HG03159 (cell line): Measurements from ENCODE around the gene INMT.
"Not testable (repeated sequence)": the region's sequence is repeated elsewhere in the genome, so short reads cannot be mapped to it uniquely, and the experiment has no call there.

Experiments used
- ATAC-seq: cut with Tn5 transposase; IDR thresholded peaks from one replicate; pipeline ENCODE4 v1.9.1; 2021; ENCODE audit warnings: mild to moderate bottlenecking, moderate library complexity; ENCODE audit not compliant: unreplicated experiment

INMT gene

DNA sequence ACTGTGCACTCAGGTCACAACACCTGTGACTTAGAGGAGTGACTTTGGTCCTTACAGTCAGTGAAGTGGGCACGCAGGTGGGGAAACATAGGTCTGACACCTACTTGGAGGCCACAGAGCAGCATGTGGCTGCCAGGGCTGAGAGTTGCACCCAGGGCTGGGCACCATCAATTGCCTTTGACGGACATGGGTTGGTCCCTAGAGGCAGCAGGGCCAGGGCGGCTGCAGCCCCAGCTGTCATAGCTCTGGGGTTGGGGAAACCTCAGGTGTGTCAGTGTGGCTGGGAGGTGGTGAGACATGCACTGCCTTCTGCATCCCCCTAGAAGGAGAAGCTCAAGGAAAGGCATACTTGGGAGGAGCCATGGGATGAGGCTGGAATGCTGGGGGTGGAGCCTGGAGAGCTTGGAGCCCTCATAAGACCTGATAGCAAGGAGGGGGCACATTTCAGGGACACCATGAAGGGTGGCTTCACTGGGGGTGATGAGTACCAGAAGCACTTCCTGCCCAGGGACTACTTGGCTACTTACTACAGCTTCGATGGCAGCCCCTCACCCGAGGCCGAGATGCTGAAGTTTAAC lies at the start of gene INMT:
Gene INMT (plus strand): TSS at position 440 of the 578 bp plus-strand sequence. CDS start 16 bp downstream, at position 456.
- no peak for ATAC-seq

DNA sequence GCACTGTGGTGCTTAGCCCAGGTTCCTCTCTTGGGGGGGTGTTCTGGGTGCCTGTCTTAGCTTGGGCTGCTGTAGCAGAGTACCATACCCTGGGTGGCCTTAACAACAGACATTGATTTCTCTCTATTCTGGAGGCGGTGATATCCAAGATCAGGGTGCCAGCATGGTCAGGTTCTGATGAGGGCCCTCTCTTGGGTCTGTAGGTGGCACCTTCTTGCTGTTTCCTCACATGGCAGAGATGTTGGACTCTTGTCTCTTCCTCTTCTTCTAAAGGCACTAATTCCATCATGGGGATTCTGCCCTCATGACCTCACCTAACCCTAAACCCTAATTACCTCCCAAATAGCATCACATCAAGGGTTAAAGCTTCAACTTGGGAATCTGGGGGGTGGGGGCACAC lies 49.7 kb upstream of the INMT start:
- ATAC-seq, result no peak

DNA sequence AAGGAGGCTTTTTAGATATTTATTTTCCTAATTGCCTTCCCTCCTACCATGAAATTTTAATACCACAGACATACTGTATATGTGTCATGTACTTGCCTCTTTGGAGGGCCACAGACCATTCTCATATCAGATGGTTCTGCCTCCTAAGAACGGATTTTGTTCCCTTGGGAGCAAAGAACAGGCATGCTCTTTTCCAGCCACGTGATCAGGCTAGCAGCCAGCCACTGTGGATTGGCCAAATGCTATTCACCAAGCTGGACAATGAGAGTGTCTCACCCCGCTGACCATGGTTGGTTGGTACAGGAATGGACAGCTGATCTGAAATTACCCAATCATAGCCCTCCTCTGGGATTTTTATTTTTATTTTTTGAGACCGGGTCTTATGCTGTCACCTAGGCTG lies 48.2 kb upstream of the INMT start:
- no peak for ATAC-seq

DNA sequence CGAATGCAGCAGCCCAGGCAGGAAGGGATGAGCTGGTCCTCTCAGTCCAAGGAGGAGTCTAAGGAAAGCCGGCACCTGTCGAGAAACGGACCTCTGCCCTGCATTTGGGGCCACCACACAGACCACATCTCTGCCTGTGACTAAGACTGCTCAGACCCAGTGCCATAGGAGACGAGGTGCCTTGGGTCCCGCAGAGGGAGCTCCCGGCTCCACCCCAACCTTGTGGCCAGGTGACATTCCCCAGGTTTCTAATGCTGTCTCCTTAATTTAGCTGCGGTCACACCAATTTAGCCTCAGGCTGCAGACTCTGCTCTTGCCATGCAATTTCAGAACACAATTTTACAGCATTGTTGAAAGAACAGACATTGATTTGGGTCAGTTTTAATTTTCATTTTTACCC lies 46.9 kb upstream of the INMT start:
- ATAC-seq, result no peak

GRCh38 chr7:30705596-30705995 lies 46.3 kb upstream of the INMT start:
- ATAC-seq, result no peak

DNA sequence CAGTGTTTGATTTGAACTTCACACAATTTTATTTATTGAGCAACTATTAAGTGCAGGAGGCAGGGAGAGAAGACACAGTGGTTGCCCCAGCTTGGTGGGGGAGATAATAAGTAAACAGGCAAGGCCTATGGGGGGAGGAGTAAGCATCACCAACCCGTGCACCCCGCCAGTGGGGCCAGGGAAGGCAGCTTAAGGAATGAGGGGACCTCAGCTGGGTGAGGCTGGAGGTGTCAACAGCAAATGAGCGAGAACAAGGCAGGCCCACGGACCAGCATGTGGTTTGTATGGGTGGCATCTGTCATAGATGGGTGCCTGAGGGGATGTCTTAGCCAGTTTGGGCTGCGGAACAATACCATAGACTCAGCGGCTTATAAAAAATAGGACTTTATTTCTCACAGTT lies 45.6 kb upstream of the INMT start:
- no peak for ATAC-seq

DNA sequence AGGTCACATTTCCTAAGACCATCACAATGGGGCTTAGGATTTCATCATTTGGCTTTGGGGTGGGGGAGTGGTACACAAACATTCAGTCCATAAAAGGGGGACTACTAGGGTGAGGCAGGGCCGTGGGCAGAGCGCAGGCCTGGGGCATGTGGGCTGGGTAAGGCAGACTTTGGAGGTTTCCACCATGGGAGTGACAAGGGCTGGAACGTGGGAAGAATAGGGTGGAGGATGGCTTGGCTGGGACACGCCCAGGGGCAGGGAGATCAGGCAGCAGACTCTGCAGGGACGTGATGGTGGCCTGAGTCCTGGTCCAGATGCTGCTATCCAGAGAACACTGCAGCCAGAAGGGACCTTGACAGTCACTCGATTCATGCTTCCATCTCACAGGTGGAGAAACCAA lies 45.0 kb upstream of the INMT start:
- ATAC-seq, result no peak

DNA sequence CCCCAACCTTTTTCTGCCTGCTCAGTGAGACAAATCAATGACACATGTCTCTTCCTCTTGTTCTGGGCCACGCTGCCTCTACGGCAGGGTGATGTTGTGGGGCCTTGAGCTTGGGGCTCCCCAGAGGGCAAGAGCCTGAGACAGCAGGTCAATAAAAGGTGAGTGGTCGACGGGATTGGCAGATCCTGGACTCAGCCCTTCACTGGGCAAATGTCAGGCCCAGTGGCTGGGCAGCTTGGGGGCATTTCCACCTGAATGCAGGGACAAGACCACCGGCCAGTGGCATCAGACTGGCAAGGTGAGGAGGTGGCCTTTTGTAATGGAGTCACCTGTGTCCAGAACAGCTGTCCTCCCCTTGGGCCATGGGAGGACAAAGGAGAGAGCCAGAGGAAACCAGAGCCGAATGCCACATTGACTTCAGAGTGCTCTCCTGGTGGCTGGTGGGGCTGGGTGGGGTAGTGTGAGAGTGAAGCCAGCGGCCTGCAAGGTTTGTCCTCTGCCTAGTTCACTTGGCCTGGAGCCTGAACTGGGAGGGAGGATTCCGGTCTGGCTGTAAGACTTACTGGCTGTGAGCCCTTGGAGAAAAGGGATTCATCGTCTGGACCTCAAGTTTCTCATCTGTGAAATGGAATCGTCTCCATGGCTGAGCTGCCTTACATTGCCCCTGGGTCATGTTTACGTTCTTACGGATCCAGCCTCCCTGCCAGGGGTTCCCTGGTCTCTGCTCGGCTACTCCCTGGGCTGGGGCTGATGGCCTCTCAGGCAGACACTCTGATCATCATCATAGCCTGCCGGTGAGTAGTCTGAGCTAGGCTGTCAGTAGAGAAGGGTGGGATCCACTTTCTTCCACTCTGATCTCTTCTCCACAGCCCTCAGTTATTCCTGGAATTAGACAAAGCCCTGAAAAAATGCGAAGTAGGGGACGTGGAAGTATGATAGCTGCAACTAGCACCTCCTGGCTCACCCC lies 44.3 kb upstream of the INMT start:
- no peak for ATAC-seq

GRCh38 chr7:30708412-30708811 lies 43.5 kb upstream of the INMT start:
- ATAC-seq, result no peak

DNA sequence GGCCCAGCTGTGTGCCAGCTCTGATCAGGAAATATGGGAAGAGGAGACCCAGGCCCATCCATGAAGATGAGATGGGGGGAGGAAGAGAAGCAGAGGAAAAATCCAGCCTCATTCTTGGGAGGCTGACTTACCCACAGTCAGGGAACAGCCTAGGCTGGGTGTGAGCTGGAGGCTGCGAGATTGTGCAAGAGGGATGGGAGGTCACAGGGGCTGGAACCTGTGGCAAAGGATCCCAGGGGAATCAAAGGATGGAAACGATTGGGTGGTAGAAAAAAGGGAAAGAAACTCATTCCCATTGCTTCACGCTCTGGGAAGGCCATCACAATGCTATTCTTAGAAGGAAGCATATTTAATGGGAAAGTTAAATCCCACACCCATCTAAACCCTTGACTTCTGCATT lies 43.0 kb upstream of the INMT start:
- no peak for ATAC-seq

DNA sequence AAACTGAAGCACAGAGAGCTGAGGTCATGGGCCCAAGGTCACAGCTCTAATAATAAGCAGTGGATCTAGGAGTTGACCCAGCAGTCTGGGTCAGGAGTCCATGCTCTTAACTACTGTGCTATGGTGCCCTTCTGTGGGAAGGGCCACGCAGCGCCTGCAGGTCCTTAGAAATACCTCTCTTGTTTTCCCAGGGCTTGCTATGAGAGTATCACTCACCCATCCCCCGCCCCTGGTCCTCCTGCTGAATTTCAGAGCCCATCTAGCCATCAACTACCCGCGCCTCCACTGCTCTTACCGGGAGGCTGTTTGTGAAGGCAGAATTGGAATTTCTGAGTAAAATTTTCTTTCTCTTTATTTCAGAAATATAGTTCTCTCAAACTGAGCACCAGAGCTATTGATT lies 42.4 kb upstream of the INMT start:
- no peak for ATAC-seq

GRCh38 chr7:30710669-30711068 lies 41.3 kb upstream of the INMT start:
- ATAC-seq, result no peak

GRCh38 chr7:30713392-30713791 lies 38.5 kb upstream of the INMT start:
- no peak for ATAC-seq

GRCh38 chr7:30714129-30714528 lies 37.8 kb upstream of the INMT start:
- no peak for ATAC-seq

DNA sequence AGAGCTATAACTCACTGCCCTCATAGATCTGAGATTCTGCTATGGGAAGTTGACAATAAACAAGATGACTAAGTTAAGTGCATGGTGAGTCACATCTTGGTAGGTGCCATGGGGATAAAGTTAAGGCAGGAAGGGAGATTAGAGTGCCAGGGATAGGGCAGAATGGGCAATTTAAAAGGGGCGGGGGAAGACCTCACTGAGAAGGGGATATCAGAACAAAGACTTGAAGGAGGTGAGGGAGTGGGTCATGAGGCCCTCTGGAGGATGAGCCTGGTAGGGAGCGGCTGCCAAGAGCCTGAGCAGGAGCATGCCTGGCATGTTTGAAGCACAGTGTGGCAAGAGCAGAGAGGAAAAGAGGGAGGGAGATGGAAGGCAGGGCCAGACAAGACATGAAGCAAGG lies 34.8 kb upstream of the INMT start:
- ATAC-seq, result no peak

GRCh38 chr7:30719434-30719833 lies 32.5 kb upstream of the INMT start:
- not testable (repeated sequence) for ATAC-seq

- ATAC-seq, result no peak
Observed at GRCh38 chr7:30721211-30721610, 30.7 kb upstream of the INMT start.

DNA sequence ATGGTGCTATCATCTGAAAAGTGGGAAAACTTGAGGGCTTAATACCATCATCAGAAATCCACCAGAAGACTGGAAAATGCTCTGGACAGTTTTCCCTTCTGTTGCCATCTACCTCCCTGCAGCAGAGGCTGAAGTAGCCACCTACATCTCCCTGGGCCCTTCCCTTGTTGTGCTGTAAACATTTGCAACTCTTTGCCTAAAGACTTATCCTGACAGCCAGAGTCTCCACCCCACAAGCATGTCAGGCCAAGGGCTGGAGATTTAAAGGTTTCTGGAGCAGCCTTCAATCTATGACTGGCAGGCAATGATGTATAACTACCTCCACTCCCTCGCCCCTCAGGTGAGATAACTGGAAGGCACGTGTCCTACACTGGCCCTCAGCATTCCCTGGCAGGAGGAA lies 29.7 kb upstream of the INMT start:
- ATAC-seq, result no peak

DNA sequence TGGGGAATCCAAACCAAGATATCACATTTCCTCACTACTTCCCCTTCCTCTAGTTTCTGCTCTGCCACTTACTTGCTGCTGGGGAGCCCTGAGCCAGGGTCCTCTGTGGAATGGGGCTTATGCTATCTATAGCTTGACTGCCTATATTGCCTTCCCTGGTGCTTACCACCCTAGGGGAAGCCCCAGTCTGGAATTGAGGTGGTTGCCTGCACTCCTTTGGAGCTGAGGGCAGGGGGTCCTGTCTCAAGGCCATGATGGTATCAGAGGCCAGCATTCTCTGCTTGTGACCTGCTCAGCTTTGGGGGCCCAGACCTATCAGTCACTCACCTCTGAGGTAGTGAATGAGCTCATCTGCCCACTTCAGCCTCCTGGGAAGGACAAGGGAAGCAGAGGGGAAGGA lies 29.3 kb upstream of the INMT start:
- ATAC-seq, result no peak

DNA sequence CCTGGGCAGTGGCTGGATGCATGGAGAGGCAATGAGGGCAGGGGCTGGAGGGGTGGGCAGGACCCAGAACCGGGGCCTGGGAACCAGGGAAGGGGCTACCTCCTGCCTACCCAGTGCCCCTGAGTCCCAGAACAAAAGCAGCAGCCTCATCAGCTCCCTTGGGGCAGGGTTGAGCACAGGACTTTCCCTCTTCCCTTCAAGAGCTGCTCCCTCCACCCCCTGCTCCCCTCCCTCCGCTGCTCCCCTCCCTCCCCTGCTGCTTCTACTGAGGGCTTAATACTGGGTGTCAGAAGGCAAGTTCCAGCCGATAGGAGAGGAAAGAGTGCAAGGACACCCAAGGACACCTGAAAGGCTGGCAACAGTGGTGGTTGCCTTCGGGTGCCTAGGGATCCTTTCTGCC lies 28.2 kb upstream of the INMT start:
- ATAC-seq, result no peak

- no peak for ATAC-seq
Observed at GRCh38 chr7:30726296-30727006, 25.5 kb upstream of the INMT start.
